NCI-H1694 treated with DMSO at 0.1 percent for 48 hours (cell line): ENCODE results near the gene KRTAP10-5.
A peak's percentile ranks its signal among the peaks of the same experiment; 100 is the strongest.
"Not testable (repeated sequence)": the region's sequence is repeated elsewhere in the genome, so short reads cannot be mapped to it uniquely, and the experiment has no call there.

Experiments
- DNase-seq: peaks from one replicate; lab custom pipeline; 2025; lab: John Stamatoyannopoulos, UW

Gene KRTAP10-5

GRCh38 chr21:44580231-44580821 is at the start of gene KRTAP10-5:
TSS of gene KRTAP10-5 (minus strand) at chr21:44580604. CDS start at chr21:44580578, 26 bp downstream.
- DNase-seq, result not testable (repeated sequence)

GRCh38 chr21:44628707-44629391 is 48.4 kb upstream of the KRTAP10-5 start:
- DNase-seq, result no peak

DNA sequence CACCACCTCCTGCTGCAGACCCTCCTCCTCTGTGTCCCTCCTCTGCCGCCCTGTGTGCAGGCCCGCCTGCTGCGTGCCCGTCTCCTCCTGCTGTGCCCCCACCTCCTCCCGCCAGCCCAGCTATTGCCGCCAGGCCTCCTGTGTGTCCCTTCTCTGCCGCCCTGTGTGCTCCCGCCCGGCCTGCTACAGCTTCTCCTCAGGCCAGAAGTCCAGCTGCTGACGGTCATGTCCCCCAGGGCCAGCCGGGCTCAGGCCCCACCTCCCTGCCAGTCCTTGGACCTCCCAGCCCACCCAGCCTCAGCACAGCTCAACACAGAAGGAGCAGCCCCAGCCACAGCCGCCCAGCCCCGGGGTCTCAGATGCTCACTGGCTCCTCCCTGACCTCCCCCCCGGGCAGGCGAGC is 47.4 kb upstream of the KRTAP10-5 start:
- not testable (repeated sequence) for DNase-seq

DNA sequence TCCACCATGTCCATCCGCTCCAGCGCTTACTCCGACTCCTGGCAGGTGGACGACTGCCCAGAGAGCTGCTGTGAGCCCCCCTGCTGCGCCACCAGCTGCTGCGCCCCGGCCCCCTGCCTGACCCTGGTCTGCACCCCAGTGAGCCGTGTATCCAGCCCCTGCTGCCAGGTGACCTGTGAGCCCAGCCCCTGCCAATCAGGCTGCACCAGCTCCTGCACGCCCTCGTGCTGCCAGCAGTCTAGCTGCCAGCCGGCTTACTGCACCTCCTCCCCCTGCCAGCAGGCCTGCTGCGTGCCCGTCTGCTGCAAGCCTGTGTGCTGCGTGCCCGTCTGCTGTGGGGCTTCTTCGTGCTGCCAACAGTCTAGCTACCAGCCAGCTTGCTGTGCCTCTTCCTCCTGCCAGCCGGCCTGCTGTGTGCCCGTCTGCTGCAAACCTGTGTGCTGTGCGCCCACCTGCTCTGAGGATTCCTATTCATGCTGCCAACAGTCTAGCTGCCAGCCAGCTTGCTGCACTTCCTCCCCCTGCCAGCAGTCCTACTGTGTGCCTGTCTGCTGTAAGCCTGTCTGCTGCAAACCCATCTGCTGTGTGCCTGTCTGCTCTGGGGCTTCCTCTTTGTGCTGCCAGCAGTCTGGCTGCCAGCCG is 46.9 kb upstream of the KRTAP10-5 start:
- not testable (repeated sequence) for DNase-seq

- no peak for DNase-seq
Observed at GRCh38 chr21:44626673-44627143, 46.3 kb upstream of the KRTAP10-5 start, which contains the start of gene KRTAP10-9. TSS of gene KRTAP10-9 (plus strand) at chr21:44627093. CDS start at chr21:44627172, 79 bp downstream.

DNA sequence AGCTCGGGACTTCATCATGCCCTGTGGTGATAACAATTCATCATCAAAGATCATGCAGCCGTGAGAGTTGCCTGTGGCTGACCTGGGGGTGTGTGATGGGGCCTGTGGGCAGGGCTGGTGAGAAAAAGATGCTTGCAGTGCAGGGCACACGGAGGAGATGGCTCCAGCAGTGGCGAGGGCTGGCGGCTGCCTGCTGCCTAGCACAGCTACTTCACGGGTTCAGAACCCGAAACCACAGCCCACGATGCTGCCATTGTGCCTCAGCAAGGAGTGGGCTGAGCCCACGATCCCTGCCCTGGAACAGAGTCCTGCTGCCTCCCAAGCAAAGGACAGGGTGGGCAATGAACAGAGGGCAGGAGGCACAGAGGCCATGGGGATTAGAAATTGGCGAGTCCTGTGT is 45.9 kb upstream of the KRTAP10-5 start:
- no peak for DNase-seq

DNA sequence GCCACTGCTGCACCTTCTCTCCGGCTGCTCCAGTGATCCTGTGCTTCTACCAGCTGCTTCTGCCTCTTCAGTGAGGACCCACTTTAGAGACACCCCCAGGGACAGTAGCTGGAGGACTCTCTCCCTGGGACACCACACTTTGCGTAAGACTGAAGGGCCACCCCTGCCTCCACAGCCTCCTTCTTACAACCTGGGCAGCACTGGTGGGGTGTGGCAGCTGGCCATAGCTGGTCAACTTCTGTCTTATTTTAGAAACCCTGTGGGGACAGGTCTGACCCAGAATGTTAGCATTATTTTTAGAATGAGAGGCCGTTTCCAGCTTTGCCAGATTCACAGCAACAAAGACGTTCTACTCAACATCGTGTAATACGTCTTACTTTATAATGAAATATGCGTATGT is 45.4 kb upstream of the KRTAP10-5 start:
- no peak for DNase-seq

DNA sequence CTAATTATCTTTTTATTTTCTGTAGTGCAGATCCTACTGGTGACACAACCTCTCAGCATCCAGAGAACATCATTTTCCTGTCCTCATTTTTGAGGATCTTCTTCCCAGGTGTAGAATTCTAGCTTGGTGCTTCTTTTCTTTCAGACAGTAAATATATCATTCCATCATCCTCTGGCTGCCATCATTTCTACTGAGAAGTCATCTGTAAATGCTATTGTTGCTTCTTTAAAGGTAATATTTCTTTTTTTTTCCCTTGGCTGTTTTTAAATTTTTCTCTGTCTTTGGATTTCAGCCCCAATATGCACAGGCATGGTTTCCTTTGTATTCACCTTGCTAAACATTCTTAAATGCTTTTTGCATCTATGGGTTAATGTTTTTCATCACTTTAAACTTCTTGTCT is 43.2 kb upstream of the KRTAP10-5 start:
- DNase-seq, result no peak

DNA sequence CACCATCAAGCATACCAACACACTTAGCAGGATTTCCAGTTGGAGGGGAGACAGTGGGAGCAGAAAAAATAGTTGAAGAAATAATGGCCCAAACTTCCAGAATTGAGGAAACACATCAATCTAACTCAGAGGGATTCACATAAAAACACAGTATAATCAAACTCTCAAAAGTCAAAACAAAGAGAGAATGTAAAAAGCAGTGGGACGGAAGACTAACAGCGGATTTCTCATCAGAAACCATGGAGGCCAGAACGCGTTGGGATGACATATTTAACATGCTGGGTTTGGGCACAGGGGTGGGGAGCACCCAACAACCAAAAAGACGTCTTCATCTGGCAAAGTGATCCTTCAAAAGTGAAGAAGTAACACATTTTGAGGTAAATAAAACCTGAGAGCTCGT is 39.5 kb upstream of the KRTAP10-5 start:
- DNase-seq, result no peak

GRCh38 chr21:44618909-44619308 is 38.5 kb upstream of the KRTAP10-5 start:
- no peak for DNase-seq

- DNase-seq, result no peak
Observed at GRCh38 chr21:44618504-44618903, 38.1 kb upstream of the KRTAP10-5 start.

GRCh38 chr21:44617071-44617501 is 36.7 kb upstream of the KRTAP10-5 start:
- DNase-seq, result no peak

DNA sequence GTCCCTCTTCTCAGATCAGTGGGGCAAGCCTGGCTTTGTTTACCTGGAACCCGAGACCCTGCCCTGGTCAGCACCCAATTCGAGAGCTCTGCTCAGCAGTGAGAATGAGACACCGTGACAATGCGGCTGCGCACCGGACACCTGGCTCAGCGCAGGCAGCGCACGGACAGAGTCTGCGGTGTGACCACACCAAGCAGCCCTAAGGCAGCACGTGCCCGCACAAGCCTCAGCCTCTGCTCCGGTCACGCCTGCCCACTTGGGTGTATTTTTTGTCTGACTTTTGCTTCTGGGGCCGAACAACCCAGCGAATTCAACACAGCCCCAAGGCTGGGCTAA is 36.2 kb upstream of the KRTAP10-5 start:
- DNase-seq, result no peak

DNA sequence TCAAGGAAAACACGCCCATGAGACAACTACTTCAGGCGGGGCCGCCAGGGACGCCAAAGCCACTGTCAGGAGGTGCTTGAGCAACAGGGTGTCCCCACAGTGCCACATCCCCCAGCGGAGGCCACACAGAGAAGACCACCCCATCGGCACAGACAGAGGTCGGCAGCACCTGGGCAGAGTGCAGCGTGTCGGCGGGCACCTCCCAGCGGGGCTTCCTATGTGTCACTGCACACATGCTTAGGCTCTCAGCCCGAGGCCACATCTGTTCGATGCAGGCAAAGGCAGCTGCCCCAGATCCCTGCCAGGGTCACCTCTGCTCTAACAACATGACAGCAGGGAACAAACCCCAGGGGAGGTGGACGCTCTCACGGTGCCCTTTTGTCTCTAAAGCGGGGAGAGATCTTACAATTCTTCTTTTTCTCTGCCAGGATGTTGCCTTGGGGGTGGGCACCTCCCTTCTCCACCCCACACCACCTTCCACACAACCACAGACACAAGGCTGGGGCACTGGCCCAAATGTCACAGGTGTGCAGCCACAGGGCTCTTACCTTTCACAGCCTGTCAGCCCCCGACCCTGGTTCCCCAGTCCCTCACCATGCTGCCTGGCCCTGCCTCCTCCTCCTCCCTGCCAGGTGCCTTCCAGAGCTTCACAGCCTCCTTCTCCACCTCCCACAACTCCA is 35.6 kb upstream of the KRTAP10-5 start:
- peak; percentile 30 for DNase-seq

DNA sequence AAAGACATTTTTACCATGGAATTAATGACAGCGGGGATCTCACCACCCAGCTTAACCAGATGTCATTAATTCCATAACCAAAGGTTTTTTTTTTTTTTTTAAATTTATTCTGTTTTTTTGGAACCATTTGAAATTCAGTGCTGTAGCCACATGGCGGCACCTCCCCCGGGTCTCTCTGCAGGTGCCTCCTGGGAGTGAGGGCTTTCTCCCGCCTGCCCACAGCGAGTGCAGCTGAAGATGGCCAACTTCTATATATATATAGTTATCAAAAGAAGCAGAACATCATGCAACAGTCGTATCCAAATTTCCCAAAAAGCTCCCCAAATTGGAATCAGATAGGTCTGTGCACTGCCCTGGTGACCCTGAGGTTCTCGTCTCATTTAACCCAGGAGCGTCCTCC is 35.1 kb upstream of the KRTAP10-5 start:
- no peak for DNase-seq

DNA sequence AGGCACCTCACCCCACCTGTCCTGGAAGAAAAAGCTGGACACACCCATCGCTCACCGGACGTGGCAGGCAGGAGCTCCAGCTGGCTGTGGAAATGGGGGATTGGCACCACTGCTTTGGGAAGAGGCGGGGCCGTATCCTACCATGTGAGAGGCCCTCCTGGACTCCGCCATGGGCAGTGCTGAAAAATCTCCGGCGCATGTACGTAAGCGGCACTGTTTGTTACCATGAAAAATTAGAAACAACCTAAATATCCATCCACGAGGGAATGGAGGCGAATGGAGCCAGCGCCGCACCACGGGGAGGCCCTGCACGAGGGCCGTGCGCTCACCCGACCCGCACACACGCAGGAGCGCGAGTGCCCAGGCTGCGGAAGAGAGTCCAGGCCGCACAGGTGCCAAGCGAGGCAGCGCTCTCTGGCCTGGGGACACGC is 34.6 kb upstream of the KRTAP10-5 start:
- DNase-seq, result no peak

DNA sequence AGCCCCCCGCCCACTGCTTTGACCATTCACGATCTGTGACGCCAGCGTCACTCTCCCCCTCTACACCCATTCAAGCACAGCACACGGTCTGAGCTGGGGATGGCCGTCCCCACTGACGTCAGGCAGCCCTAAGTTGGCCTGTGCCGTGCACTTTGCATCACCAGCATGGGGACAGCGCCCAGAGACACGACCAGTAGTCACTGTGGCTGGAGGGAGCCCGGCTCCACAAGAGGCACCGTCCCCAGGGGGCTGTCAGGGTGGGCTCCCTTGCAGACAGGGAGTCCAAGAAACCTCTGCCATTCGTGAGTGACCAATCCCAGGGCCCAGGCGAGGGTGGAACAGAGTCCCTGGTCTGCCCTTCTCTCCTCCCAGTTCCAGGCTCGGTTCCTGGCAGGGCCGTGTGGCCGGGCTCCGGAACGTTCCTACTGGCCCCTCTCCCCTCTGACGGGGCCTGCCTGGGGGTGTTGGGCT is 33.8 kb upstream of the KRTAP10-5 start:
- no peak for DNase-seq

DNA sequence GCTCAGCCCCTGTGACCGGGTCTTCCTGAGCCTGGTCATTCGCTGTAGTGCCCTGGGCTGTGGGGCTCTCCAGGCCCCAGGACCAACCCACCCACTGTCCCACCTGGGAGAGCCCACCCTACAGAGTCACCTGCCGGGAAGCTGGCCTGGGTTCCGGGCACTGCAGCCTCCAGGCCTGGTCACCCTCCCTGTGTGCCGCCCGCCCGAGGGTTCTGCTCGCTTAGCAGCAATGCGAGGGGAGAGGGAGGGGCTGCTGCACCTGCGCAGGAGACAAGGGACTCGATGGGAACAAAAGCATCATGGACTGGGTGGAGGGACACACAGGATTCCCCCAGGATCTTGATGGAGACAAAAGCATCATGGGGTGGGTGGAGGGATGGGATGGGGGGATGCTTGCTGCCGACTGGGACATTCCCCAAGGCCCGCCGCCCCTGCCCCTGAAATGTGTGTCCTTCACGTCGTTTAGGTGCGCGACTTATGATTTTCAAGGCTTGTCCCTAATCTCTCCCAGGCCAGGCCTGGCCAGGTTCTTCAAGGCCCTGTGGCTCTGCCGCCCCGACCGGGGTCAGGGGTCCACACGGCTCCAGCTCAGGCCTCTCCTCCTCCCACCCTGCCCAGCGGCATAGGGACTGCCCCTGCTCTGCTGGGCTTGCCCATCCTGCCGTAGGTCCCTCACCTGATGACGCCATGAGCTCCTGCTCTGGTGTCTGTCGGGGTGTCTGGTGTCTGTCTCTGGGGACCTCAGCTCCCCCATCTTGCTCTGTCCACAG is 33.2 kb upstream of the KRTAP10-5 start:
- no peak for DNase-seq

DNA sequence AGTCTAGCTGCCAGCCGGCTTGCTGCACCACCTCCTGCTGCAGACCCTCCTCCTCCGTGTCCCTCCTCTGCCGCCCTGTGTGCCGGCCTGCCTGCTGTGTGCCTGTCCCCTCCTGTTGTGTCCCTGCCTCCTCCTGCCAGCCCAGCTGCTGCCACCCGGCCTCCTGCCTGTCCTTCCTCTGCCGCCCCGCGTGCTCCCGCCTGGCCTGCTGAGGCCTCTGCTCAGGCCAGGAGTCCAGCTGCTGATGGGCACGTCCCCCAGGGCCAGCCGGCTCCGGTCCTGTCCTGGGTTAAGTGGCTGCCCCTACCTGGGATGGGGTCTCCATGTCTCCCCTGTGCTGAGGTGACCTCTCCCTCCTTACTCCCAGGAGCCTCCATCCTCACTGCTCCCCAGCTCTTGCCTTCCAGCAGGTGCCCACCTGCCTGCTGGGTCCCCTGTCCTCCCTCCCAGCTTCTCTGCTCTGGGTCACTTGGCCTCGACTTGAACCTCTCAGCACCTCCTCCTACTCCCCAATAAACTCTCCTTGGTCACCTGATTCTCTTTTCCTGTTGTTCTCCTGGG is 32.3 kb upstream of the KRTAP10-5 start:
- DNase-seq, result no peak

DNA sequence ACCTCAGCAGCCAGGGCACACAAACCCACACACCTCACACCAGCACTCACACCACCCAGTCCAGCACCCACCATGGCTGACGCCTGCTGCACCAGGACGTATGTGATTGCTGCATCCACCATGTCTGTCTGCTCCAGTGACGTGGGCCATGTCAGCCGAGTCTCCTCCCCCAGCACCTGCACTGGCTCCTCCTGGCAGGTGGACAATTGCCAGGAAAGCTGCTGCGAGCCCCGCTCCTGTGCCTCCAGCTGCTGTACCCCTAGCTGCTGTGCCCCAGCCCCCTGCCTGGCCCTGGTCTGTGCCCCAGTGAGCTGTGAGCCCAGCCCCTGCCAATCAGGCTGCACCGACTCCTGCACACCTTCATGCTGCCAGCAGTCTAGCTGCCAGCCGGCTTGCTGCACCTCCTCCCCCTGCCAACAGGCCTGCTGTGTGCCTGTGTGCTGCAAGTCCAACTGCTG is 31.7 kb upstream of the KRTAP10-5 start, which contains the start of gene KRTAP10-8:
TSS of gene KRTAP10-8 (plus strand) at position 51 of the 458 bp plus-strand sequence. CDS start at position 73, 22 bp downstream.
- no peak for DNase-seq

DNA sequence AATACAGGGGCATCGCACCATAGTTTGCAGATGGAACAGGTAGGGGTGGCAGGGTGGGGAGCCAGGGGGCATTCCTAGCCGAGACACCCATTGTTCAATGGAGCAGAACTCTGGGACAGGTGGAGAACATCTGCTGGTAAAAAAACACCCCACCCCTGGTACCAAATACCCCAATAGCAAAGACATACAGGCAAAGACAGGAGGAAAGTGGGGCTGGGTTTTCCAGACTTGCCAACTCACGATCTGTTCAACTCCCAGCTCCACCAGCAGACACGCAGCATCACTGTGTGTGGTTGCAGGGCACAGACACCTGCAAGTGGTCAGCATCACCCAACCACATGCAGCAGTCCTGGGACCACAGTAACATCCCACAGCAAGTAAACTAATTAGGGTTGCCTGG is 31.1 kb upstream of the KRTAP10-5 start:
- no peak for DNase-seq
